ENCODE results near the gene ATP8B4. TPM values are rescaled to one million over a fixed set of nuclear protein-coding genes. Genes with fewer than 3 reads are reported as not detected.

Gene ATP8B4
- total RNA-seq, result 16.1 TPM

DNA sequence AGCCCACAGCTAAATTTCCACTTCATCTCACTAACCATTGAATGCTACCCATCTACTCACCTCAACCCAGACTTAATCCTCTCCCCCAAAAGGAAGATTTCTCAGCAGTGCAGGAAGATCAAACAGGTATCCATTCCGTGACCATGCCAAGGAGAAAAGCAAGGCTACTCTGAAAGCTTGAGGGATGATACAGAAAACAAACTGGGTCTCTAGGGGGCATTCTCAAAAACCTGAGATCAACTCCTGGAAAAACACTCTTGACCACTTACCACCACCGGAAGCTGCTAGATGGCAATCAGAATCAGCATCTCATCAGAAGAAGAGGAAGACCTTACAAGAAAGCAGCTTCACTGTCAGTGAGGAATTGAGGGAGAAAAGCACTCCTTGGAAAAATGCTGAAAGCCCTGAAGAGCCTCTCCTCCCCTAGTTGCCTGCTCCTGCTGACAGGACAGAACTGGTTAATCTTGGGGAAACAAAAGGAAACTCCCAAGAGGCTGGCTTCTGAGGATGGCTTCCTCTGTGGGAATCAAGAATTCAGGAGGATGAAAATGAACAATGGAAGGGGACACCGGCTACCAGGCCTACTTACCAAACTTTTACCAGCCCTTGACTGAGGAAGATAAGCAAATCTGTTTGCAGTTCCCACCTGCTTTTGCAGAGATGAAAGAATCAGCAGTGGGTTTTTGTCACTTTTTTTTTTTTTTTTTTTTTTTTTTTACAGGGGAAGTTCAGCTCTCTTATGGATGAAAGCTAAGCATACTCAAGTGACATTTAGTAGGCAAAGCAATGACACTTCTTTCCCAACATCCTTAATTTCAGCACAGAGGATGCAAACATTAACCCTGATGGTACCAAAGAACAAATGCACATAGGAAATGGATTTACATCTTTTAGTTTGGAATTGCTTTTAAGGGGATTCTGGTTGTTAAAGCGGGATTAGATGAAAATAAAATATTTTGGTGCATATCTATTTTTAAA, at the start of gene ATP8B4:
Gene ATP8B4 (minus strand): TSS at position 171 of the 978 bp plus-strand sequence. CDS start 12,267 bp downstream, outside the sequence.

Small RNA genes lying within 50 kb of the gene (small RNA-seq; reads per million reads assigned to genes)
- not detected for gene RNA5SP394 (ENCODE audit: low replicate concordance)

Other genes starting within 250 kb of the ATP8B4 start
- 38.2 TPM for gene SLC27A2, start 63.0 kb upstream of the ATP8B4 start, total RNA-seq
- 1.3 TPM for gene HDC, start 146.5 kb upstream of the ATP8B4 start, total RNA-seq
- gene GABPB1, start 236.0 kb upstream of the ATP8B4 start, total RNA-seq, result 35.2 TPM

Measured in metanephros (tissue), 2 donors.